Lower leg skin (tissue), 4 donors: ENCODE measurements around the gene CLIC3. TPM values are rescaled to one million over a fixed set of nuclear protein-coding genes. Genes with fewer than 3 reads are reported as not detected.

Experiments
- DNase-seq, 2 donors: peaks; one replicate each; pipeline ENCODE4 v3.0.0-alpha.2; 2019; ENCODE audit warnings: low spot score in 2 of 2
- H3K4me3 ChIP-seq: fragments of 200-600 bp; sonication (generic); 2 replicates; pipeline ENCODE4 v1.5.1; 2017; ENCODE audit warnings: mild to moderate bottlenecking, low read depth; ENCODE audit not compliant: poor library complexity, severe bottlenecking
- POLR2A ChIP-seq, 2 donors: fragments of 450-650 bp; IDR thresholded peaks; one replicate each; pipeline ENCODE4 v1.6.1; 2016 to 2017; ENCODE audit warnings: antibody characterized with exemption in 2 of 2, mild to moderate bottlenecking in 1 of 2, moderate library complexity in 1 of 2
- WGBS, 2 donors: methylation state at CpG; one replicate each; pipeline ENCODE4 v1.1.5; 2018; 5-methylcytosine and 5-hydroxymethylcytosine counted together
- intact Hi-C: fragments of 100-400 bp; cut with DNase I; formaldehyde crosslinking; loops from one replicate; pipeline ENCODE4 v1.15.0; 2023; ENCODE audit warnings: low total_unique reads
- total RNA-seq, 4 donors: library from RNA; depleted of rRNA; stranded (reverse); fragments of >200 nt; gene quantifications; one replicate each; pipeline ENCODE4 v1.1.0, GENCODE V29; 2016
- TF ChIP-seq, protein P1 (sequence below), 3 donors: fragments of 450-650 bp; IDR thresholded peaks; one replicate each; pipeline ENCODE4 v1.5.1; 2016; ENCODE audit warnings: antibody characterized with exemption in 3 of 3, mild to moderate bottlenecking in 3 of 3, moderate library complexity in 2 of 3

The CLIC3 gene
- total RNA-seq, 4 donors from 2014 or later, result 114 to 328 (median 163) TPM

DNA sequence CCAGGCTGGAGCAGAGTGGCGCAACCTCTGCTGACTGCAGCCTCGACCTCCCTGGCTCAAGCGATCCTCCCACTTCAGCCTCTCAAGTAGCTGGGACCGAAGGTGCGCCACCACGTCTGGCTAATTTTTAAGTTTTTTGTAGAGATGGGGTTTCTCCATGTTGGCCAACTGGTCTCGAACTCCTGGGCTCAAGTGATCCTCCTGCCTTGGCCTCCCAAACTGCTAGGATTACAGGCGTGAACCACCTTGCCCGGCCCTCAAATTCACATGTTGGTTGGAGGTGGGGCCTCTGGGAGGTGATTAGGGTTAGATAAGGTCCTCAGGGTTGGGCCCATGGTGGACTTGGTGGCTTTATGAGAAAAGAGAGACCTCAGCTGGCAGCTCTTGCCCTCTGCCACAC lies 34.2 kb downstream of the CLIC3 start:
- no peak for TF ChIP-seq POLR2A (IDR thresholded peaks at IDR 0.05)
- TF ChIP-seq, protein P1, sequence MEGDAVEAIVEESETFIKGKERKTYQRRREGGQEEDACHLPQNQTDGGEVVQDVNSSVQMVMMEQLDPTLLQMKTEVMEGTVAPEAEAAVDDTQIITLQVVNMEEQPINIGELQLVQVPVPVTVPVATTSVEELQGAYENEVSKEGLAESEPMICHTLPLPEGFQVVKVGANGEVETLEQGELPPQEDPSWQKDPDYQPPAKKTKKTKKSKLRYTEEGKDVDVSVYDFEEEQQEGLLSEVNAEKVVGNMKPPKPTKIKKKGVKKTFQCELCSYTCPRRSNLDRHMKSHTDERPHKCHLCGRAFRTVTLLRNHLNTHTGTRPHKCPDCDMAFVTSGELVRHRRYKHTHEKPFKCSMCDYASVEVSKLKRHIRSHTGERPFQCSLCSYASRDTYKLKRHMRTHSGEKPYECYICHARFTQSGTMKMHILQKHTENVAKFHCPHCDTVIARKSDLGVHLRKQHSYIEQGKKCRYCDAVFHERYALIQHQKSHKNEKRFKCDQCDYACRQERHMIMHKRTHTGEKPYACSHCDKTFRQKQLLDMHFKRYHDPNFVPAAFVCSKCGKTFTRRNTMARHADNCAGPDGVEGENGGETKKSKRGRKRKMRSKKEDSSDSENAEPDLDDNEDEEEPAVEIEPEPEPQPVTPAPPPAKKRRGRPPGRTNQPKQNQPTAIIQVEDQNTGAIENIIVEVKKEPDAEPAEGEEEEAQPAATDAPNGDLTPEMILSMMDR (IDR thresholded peaks at IDR 0.05), result no peak
- H3K4me3 ChIP-seq, result no peak overlapping the region
- 96% methylated on average over 9 of the region's 9 CpGs for WGBS, 2 donors
- intact Hi-C loops, result no loop called here
- DNase-seq, result no peak

GRCh38 chr9:136961279-136962065 lies 34.9 kb downstream of the CLIC3 start:
- no peak for DNase-seq
- intact Hi-C loops, result no loop called here
- H3K4me3 ChIP-seq, result no peak overlapping the region
- 51 to 55% methylated on average over 15 to 22 of the region's 23 CpGs for WGBS, 2 donors
- TF ChIP-seq, protein P1 (IDR thresholded peaks at IDR 0.05), result no peak
- TF ChIP-seq POLR2A (IDR thresholded peaks at IDR 0.05), result no peak

- no peak overlapping the region for H3K4me3 ChIP-seq
- WGBS, 2 donors, result 69 to 76% methylated on average over 5 to 10 of the region's 15 CpGs
- DNase-seq, result no peak
- TF ChIP-seq, protein P1 (IDR thresholded peaks at IDR 0.05), result no peak
- no peak for TF ChIP-seq POLR2A (IDR thresholded peaks at IDR 0.05)
- intact Hi-C loops, result no loop called here
Observed at GRCh38 chr9:136960938-136961275, 35.5 kb downstream of the CLIC3 start.

- DNase-seq, result no peak
- intact Hi-C loops, result no loop called here
- WGBS, 2 donors, result 69 to 90% methylated on average over 19 of the region's 19 CpGs
- TF ChIP-seq, protein P1 (IDR thresholded peaks at IDR 0.05), result no peak
- TF ChIP-seq POLR2A (IDR thresholded peaks at IDR 0.05), result no peak
- H3K4me3 ChIP-seq, result no peak overlapping the region
Observed at GRCh38 chr9:136960212-136960937, 36.0 kb downstream of the CLIC3 start.

GRCh38 chr9:136958898-136959850 lies 37.2 kb downstream of the CLIC3 start:
- 82 to 92% methylated on average over 12 to 24 of the region's 28 CpGs for WGBS, 2 donors
- no peak overlapping the region for H3K4me3 ChIP-seq
- intact Hi-C loops, result no loop called here
- TF ChIP-seq, protein P1 (IDR thresholded peaks at IDR 0.05), result no peak
- TF ChIP-seq POLR2A (IDR thresholded peaks at IDR 0.05), result no peak
- no peak for DNase-seq
